NCI-H146 (cell line): ENCODE data around the gene STING1.
A peak's percentile ranks its signal among the peaks of the same experiment; 100 is the strongest.

Source experiments
- DNase-seq: peaks from one replicate; lab custom pipeline; 2025; lab: John Stamatoyannopoulos, UW

The STING1 gene

GRCh38 chr5:139468421-139468931 is 14.1 kb downstream of the STING1 start:
- DNase-seq = no peak

- DNase-seq = no peak
Observed at GRCh38 chr5:139462586-139463276, 19.8 kb downstream of the STING1 start, which contains the start of gene ECSCR. Gene ECSCR, minus strand, starts transcription at chr5:139462743. Its CDS starts 73 bp downstream, at chr5:139462670.

GRCh38 chr5:139461698-139462097 is 20.9 kb downstream of the STING1 start:
- no peak for DNase-seq

- no peak for DNase-seq
Observed at GRCh38 chr5:139461176-139461575, 21.4 kb downstream of the STING1 start.

- DNase-seq = no peak
Observed at GRCh38 chr5:139460455-139460854, 22.1 kb downstream of the STING1 start.

- peak; percentile 45 for DNase-seq
Observed at GRCh38 chr5:139459451-139459934, 23.1 kb downstream of the STING1 start.

GRCh38 chr5:139458580-139459407 is 23.8 kb downstream of the STING1 start:
- DNase-seq = no peak

GRCh38 chr5:139457653-139458306 is 24.8 kb downstream of the STING1 start:
- DNase-seq = no peak

- no peak for DNase-seq
Observed at GRCh38 chr5:139457241-139457640, 25.3 kb downstream of the STING1 start.

- DNase-seq = no peak
Observed at GRCh38 chr5:139456776-139457175, 25.8 kb downstream of the STING1 start.

GRCh38 chr5:139454568-139455290 is 27.8 kb downstream of the STING1 start:
- DNase-seq = no peak

- DNase-seq = no peak
Observed at GRCh38 chr5:139453683-139454567, 28.6 kb downstream of the STING1 start.

GRCh38 chr5:139451878-139452660 is 30.5 kb downstream of the STING1 start:
- no peak for DNase-seq

GRCh38 chr5:139451176-139451575 is 31.4 kb downstream of the STING1 start:
- no peak for DNase-seq

- DNase-seq = no peak
Observed at GRCh38 chr5:139446956-139447779, 35.4 kb downstream of the STING1 start.

- no peak for DNase-seq
Observed at GRCh38 chr5:139445325-139446170, 37.0 kb downstream of the STING1 start.

GRCh38 chr5:139443831-139444453 is 38.6 kb downstream of the STING1 start:
- no peak for DNase-seq
